Hematopoietic multipotent progenitor cell treated with erythropoietin and hydrocortisone succinate and interleukin-3 and kit ligand, for 6 days (in vitro differentiated cells): ENCODE measurements around the gene CHN2.

Experiments used
- DNase-seq: peaks from one replicate; pipeline ENCODE4 v3.0.0-alpha.2; 2015

CHN2 gene

GRCh38 chr7:29412912-29413311, 218.3 kb downstream of the CHN2 start:
- no peak for DNase-seq

DNA sequence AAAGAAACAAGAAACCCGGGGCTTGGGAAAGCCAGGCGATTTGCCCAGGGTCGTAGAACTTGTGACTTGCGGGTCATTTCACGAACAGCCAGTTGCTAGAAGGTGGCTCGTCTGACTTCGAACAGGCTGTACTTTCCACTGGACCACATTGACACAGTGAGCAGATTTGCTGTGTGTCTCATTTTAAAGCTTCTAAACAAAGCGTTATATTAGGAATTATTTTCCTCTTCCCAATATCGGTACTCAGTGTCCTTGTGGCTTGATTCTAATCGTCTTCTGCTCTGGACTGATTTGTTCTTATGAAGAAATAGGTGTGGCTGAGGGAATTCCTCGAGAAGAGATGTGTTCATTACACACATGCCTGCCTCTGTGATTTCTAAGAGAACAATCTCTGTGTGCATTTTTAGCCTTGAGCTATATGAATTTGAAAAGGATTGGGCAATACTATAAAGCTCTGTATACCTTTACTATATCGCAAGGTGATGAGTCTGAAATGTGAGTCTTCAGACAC, 219.1 kb downstream of the CHN2 start:
- DNase-seq: no peak

DNA sequence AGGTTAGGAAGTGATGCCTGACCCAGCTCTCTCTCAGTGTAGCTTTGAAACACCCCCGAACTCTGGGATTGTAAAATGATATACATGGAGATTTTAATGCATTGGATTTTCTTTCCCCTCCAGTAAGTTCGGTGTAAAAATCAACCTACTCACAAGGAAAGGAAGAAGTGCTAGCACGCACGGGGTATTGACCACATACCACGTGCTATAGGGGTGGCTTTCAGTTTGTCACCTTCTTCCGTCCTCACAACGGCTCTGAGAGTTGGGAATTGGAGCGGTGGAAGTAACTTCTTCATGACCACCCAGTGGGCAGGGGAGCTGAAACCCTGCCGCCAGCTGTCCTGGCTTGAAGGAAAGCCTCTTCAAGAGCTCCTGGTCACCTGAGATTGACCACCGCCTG, 219.6 kb downstream of the CHN2 start:
- DNase-seq: no peak

- DNase-seq: no peak
Measured at GRCh38 chr7:29415215-29415614, 220.6 kb downstream of the CHN2 start.

DNA sequence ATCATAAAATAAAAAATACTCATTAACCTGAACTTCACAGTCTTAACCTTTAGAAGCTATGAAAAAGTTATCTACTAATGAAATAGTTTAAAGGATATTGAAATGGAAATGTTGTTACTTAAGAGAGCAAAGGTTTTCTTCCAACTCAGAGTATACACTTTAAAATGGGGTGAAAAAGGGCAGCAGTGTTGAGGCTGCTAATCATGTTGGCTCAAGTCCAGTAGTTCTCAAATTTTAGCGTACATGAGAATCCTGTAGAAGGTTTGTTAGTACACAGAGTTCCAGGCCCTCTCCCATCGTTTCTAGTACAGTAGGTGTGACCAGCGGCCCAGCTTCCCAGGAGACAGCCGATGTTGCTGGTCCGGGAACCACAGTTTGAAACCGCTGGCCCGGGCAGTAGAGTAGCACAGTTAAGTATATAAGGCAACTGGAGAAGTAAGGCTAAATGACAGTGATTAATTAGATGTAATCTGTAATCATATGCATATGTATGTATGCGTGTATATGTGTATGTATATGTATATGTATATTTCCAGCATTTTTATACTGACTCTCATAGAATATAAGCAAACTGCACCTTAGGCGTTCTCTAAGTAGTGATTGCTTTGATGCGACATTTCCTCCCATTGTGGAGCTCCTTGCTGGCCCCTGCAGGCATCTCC, 221.8 kb downstream of the CHN2 start:
- no peak for DNase-seq

DNA sequence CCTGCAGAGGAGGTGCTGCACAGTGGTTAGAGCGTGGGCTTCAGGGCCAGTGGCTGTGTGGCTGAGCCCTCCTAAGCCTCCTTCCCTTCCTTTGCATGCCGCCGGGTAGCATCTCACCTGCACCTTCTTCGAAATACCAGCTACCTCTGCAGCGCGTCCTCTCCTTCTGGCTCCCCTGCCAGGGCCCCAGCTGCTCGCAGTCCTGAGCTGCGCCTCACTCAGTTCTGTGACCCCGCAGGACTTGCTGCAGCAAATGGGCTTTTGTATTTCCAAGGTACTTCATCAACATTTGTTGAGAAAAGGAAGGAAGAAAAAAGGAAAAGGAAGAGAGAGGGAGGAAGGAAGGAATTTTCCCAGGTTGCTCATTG, 222.3 kb downstream of the CHN2 start:
- DNase-seq: no peak

GRCh38 chr7:29418056-29418455, 223.5 kb downstream of the CHN2 start:
- DNase-seq: no peak

DNA sequence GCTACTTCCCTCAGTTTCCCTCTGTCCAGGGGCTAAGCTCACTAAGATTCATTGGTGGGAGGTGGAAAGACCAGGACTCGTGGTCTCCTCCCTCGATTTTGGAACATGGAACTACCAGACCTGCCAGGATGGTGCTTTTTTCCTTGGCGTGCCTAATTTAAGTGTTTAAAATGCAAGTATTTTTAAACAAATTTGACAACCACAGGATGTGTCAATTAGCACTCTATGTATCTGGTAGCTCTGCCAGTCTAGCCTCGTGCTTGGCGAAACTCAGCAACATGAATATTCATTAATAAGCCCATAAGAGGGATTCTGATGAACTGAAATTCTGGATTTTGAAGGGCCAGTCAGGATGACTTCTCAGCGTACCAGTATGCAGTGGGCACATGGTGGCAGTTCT, 224.1 kb downstream of the CHN2 start:
- no peak for DNase-seq

GRCh38 chr7:29420011-29420410, 225.4 kb downstream of the CHN2 start:
- no peak for DNase-seq

GRCh38 chr7:29421010-29421956, 226.7 kb downstream of the CHN2 start:
- no peak for DNase-seq

- no peak for DNase-seq
Measured at GRCh38 chr7:29422829-29423228, 228.3 kb downstream of the CHN2 start.

GRCh38 chr7:29424295-29424983, 229.9 kb downstream of the CHN2 start:
- no peak for DNase-seq

DNA sequence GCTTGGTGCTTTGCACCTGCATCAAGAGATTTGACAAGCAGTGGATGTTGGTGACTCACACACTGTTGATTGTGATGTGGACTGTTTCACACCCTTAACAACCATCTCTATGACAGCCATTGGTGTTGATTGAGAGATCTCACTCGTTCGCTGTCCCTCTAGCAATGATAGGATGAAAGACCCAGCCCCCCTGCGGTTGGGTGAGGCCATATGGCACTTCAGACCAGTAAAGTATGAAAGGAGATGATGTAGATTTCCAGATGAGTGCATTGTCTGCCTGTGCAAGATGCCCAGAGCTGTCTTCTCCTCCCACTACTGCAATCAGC, 230.4 kb downstream of the CHN2 start:
- DNase-seq: no peak

DNA sequence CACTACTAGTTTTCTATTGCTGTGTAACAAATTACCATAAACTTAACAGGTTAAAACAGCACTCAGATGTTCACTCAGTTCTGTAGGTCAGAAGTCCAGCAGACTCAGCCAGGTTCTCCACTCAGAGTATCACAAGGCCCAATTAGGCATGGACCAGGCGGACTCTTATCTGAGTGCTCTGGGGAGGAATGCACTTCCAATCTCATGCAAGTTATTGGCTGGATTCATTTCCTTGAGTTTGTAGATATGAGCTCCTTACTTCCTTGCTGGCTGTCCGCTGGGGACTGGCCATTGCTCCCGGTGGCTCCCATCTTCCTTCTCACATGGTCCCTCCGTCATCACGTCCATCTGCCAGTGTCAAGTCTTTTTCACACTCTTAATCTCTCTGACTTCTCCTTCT, 232.0 kb downstream of the CHN2 start:
- DNase-seq: no peak

GRCh38 chr7:29429401-29429800, 234.8 kb downstream of the CHN2 start:
- no peak for DNase-seq

DNA sequence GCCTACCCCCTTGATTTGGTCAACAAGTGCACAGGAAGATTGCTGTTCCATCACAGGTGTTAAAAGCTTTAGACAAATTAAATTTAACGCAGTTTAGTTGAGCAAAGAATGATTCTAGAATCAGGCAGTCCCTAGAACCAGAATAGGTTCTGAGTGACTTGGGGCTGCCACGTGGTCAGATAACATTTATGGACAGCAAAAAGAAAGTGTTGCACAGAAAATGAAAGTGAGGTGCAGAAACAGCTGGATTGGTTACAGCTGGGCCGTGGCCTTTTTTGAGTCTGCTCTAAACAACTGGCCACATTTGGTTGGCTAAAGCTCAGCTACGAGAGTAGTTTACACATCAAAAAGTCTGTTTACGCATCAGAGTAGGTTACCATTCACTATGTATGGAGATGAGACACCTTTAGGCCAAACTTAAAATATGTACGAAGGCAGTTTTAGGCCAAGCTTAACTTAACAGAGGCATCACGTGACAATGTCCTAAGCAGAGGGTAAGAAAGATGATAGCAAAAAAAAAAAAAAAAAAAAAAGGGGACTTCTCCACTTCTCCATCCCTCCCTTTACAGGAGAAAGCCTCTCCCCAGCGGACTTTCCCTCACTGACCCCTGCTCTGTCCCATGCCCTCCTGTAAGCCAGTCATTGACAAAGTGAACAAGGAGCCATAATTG, 235.8 kb downstream of the CHN2 start:
- DNase-seq: no peak

- DNase-seq: no peak
Measured at GRCh38 chr7:29431686-29432085, 237.1 kb downstream of the CHN2 start.

DNA sequence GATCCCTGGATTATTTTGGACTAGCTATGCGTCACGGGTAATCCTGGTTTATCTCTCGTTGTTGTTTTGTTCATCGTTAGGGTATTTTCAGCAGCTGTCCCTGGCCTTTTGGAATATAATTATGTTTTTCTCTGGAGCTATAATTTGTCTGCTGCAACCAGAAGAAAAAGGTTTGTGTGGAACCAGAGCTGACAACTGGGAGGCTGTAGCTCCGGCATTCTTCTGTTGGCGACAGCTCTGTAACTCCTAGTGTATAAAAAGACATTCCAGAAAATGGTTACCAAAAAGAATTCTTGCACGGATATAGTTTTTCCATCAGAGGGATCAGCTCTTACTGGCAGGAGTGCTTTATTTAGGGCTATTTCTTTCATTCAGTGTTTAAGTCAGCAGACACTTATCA, 238.1 kb downstream of the CHN2 start:
- DNase-seq: no peak

DNA sequence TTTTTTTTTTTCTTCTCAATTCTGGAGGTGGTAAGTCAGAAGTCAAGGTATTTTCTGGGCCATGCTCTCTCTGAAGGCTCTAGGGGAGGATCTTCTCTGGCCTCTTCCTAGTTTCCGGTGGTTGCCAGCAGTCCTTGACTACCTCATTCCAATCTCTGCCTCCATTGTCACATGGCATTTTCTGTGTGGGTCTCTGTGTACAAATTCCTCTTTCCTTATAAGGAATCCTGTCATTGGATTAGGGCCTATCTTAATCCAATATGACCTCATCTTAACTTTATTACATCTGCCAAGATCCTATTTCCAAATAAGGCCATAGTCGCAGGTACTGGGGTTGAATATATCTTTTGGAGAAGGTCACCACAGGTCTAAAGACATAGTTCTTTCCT, 239.8 kb downstream of the CHN2 start:
- DNase-seq: no peak

GRCh38 chr7:29435167-29435566, 240.6 kb downstream of the CHN2 start:
- DNase-seq: no peak

DNA sequence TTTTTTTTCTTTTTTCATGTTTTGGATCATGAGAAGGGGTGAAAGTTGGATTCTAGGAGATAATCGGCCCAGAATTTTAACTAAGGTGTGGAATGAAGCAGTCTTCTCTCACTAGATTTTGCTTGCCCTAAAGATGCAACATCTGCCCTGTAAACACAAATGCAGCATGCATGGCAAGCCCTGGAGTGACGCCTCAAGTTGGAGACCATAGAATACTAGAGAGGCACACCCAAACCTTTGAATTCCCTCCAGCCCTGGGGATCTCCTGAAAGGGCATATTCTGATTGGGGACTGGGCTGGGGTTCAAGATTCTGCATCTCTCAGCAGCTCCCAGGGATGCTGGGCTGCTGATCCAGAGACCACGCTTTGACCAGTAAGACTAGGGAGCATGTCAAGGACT, 241.3 kb downstream of the CHN2 start:
- DNase-seq: no peak

- DNase-seq: no peak
Measured at GRCh38 chr7:29442146-29442545, 247.6 kb downstream of the CHN2 start.

DNA sequence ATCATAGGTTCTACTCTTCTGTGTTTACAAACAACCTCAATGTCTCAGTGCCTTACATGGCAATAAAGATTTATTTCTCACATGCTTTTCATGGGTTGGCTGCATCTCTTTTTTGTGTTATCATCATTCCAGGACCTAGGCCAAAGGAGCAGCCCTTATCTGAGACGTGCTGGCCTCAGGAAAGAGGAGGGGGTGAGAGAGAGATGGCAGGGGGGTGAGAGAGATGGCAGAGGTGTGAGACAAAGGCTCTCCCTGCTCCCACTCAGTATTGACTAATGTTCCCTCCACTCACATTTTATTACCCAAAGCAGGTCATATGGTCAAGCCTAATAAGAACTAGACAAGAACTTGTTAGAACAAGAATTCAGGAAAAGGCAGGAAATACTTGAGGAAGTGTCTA, 249.0 kb downstream of the CHN2 start:
- no peak for DNase-seq
